GM23338 (cell line): ENCODE results near the gene ANKRD7. TPM values are rescaled to one million over a fixed set of nuclear protein-coding genes. Genes with fewer than 3 reads are reported as not detected.

Experiments
- ATAC-seq: fragments of 200-7000 bp; cut with Tn5 transposase; 3 replicates; pipeline ENCODE4 v1.9.1; 2020
- DNase-seq: peaks from one replicate; pipeline ENCODE4 v3.0.0-alpha.2; 2015; ENCODE audit warnings: low spot score
- H2AFZ ChIP-seq: fragments of 200-600 bp; sonication (generic); 2 replicates; pipeline ENCODE4 v1.8.0; 2016; ENCODE audit warnings: antibody characterized with exemption, mild to moderate bottlenecking, moderate library complexity
- H3F3A ChIP-seq: fragments of 200-600 bp; sonication (generic); replicated peaks from 2 replicates; pipeline ENCODE4 v1.8.0; 2017; ENCODE audit warnings: antibody characterized with exemption, mixed run types, low read depth
- H3K27ac ChIP-seq: fragments of 200-600 bp; sonication (generic); 2 replicates; pipeline ENCODE4 v1.6.1; 2016; ENCODE audit warnings: low read depth
- H3K27me3 ChIP-seq: fragments of 200-600 bp; sonication (generic); 2 replicates; pipeline ENCODE4 v1.8.0; 2016; ENCODE audit warnings: mild to moderate bottlenecking, mixed run types, moderate library complexity; ENCODE audit not compliant: insufficient read depth
- H3K36me3 ChIP-seq: fragments of 200-600 bp; sonication (generic); 2 replicates; pipeline ENCODE4 v1.8.0; 2016; ENCODE audit warnings: mild to moderate bottlenecking; ENCODE audit not compliant: insufficient read depth
- H3K4me1 ChIP-seq: fragments of 200-600 bp; sonication (generic); 2 replicates; pipeline ENCODE4 v1.8.0; 2016; ENCODE audit warnings: mild to moderate bottlenecking, moderate library complexity; ENCODE audit not compliant: insufficient read depth
- H3K4me2 ChIP-seq: fragments of 200-600 bp; sonication (generic); 2 replicates; pipeline ENCODE4 v1.7.1; 2017; ENCODE audit warnings: mixed run types
- H3K4me3 ChIP-seq: fragments of 200-600 bp; sonication (generic); 2 replicates; pipeline ENCODE4 v1.6.1; 2016; ENCODE audit warnings: mixed run types
- H3K79me2 ChIP-seq: fragments of 200-600 bp; sonication (generic); replicated peaks from 2 replicates; pipeline ENCODE4 v1.8.0; 2017; ENCODE audit warnings: mild to moderate bottlenecking; ENCODE audit not compliant: insufficient read depth
- H3K9me2 ChIP-seq: fragments of 200-600 bp; sonication (generic); 2 replicates; pipeline ENCODE4 v1.8.0; 2017; ENCODE audit not compliant: insufficient read depth
- H4K20me1 ChIP-seq: fragments of 200-600 bp; sonication (generic); replicated peaks from 2 replicates; pipeline ENCODE4 v1.8.0; 2017; ENCODE audit warnings: mild to moderate bottlenecking; ENCODE audit not compliant: insufficient read depth
- H3K27ac Mint-ChIP-seq: 2 replicates; pipeline ENCODE4 v1.8.0; 2020; ENCODE audit warnings: inconsistent platforms, mild to moderate bottlenecking, moderate library complexity, mixed read lengths
- H3K27me3 Mint-ChIP-seq: 3 replicates; pipeline ENCODE4 v1.8.0; 2022; ENCODE audit warnings: low read depth, mild to moderate bottlenecking, moderate library complexity, mixed read lengths, inconsistent platforms; ENCODE audit not compliant: insufficient read depth, poor library complexity
- H3K36me3 Mint-ChIP-seq: 3 replicates; pipeline ENCODE4 v1.8.0; 2021; ENCODE audit warnings: low read depth, mild to moderate bottlenecking, inconsistent platforms, moderate library complexity, mixed read lengths
- H3K4me1 Mint-ChIP-seq: 3 replicates; pipeline ENCODE4 v1.8.0; 2020; ENCODE audit warnings: mild to moderate bottlenecking, inconsistent platforms, mixed read lengths
- H3K4me3 Mint-ChIP-seq: 3 replicates; pipeline ENCODE4 v1.8.0; 2021; ENCODE audit warnings: moderate library complexity, mild to moderate bottlenecking, inconsistent platforms, mixed read lengths
- H3K9me3 Mint-ChIP-seq: 3 replicates; pipeline ENCODE4 v1.8.0; 2020; ENCODE audit warnings: moderate library complexity, mild to moderate bottlenecking, inconsistent platforms, mixed read lengths
- CREB1 ChIP-seq: fragments of 250-450 bp; sonication (Bioruptor Pico); IDR thresholded peaks from 2 replicates; pipeline ENCODE4 v1.5.0; 2020; ENCODE audit warnings: low read depth, mild to moderate bottlenecking, moderate library complexity
- CTCF ChIP-seq, 2 experiments: fragments of 200-600 bp in 1 of 2; sonication (generic) in 1 of 2; conservative IDR thresholded peaks; 2 replicates each; pipeline versions ENCODE4 v1.5.1 to v1.6.1; 2016 to 2017; ENCODE audit warnings: antibody characterized with exemption in 2 of 2, low read depth in 2 of 2, mild to moderate bottlenecking in 2 of 2, moderate library complexity in 1 of 2
- ETS1 ChIP-seq: IDR thresholded peaks from 2 replicates; pipeline ENCODE4 v1.6.1; 2016; ENCODE audit warnings: antibody characterized with exemption
- EZH2 ChIP-seq: fragments of 200-600 bp; sonication (generic); IDR thresholded peaks from one replicate; pipeline ENCODE4 v1.8.0; 2017; ENCODE audit warnings: antibody characterized with exemption, mild to moderate bottlenecking, low read depth; ENCODE audit not compliant: unreplicated experiment
- EZH2phosphoT487 ChIP-seq: fragments of 200-600 bp; sonication (generic); IDR thresholded peaks from one replicate; pipeline ENCODE4 v1.8.1; 2018; ENCODE audit warnings: antibody characterized with exemption; ENCODE audit not compliant: unreplicated experiment
- JUNB ChIP-seq: IDR thresholded peaks from one replicate; pipeline ENCODE4 v1.6.1; 2016; ENCODE audit warnings: antibody characterized with exemption; ENCODE audit not compliant: unreplicated experiment
- NANOG ChIP-seq: IDR thresholded peaks from 2 replicates; pipeline ENCODE4 v1.6.1; 2016; ENCODE audit warnings: antibody characterized with exemption, borderline replicate concordance
- POLR2AphosphoS5 ChIP-seq: IDR thresholded peaks from 2 replicates; pipeline ENCODE4 v1.6.1; 2016; ENCODE audit warnings: antibody characterized with exemption, low read depth
- REST ChIP-seq: IDR thresholded peaks from one replicate; pipeline ENCODE4 v1.6.1; 2018; ENCODE audit warnings: antibody characterized with exemption; ENCODE audit not compliant: unreplicated experiment
- STAT1 ChIP-seq: IDR thresholded peaks from one replicate; pipeline ENCODE4 v1.6.1; 2016; ENCODE audit warnings: antibody characterized with exemption; ENCODE audit not compliant: unreplicated experiment
- ZNF114 ChIP-seq: fragments of 250-450 bp; sonication (Bioruptor Pico); IDR thresholded peaks from 2 replicates; pipeline ENCODE4 v1.5.0; 2020; ENCODE audit warnings: mild to moderate bottlenecking, moderate library complexity
- ZNF331 ChIP-seq: fragments of 250-450 bp; sonication (Bioruptor Pico); IDR thresholded peaks from 2 replicates; pipeline ENCODE4 v1.5.0; 2020; ENCODE audit warnings: low read depth, mild to moderate bottlenecking, moderate library complexity
- ZNF462 ChIP-seq: fragments of 250-450 bp; sonication (Bioruptor Pico); IDR thresholded peaks from 2 replicates; pipeline ENCODE4 v1.5.0; 2020; ENCODE audit warnings: mild to moderate bottlenecking, moderate library complexity
- polyA plus RNA-seq: library from polyadenylated mRNA; unstranded; fragments of >200 nt; fragmentation: Nextera tagmentation; extraction: Ambion mirVana; gene quantifications from 2 replicates; pipeline ENCODE4 v1.2.1, GENCODE V29; 2016
- total RNA-seq: library from RNA; depleted of rRNA; stranded (reverse); fragments of >200 nt; shearing (Covaris generic); gene quantifications from 2 replicates; pipeline ENCODE4 v1.2.3, GENCODE V29; 2014

ANKRD7 gene
- total and polyA plus RNA-seq, 2 experiments from 2014 or later, result 1.6 to 2.1 TPM

- Histone ChIP-seq H3K4me1 (no peaks in the 10 kb centered on the region), H3K9me2 (no peaks in the 10 kb centered on the region), H3K27ac (no peak overlapping the region), H3K4me3 (no peak overlapping the region), H3K36me3 (no peaks in the 10 kb centered on the region), H2AFZ (peak overlapping the region; percentile 56; the same call in 1 of the 2 replicates), H4K20me1 (no peaks in the 10 kb centered on the region), H3K79me2 (no peaks in the 10 kb centered on the region), H3K27me3 (no peaks in the 10 kb centered on the region), H3K4me2 (no peak overlapping the region), H3F3A (no peaks in the 10 kb centered on the region)
- Mint-ChIP-seq H3K27ac (no peak overlapping the region), H3K27me3 (no peaks in the 10 kb centered on the region), H3K36me3 (no peaks in the 10 kb centered on the region), H3K9me3 (peaks cover 2% of the 10 kb centered on the region; the same call in 2 of the 3 replicates), H3K4me3 (no peak overlapping the region), H3K4me1 (peaks cover 9% of the 10 kb centered on the region; the same call in 2 of the 3 replicates)
- ATAC-seq, result peak; percentile 47; the same call in 2 of the 3 replicates
- no peak for DNase-seq
- no peak for TF ChIP-seq ZNF331
- no peak for TF ChIP-seq NANOG
- TF ChIP-seq JUNB, result no peak
- no peak for TF ChIP-seq POLR2AphosphoS5
- no peak for TF ChIP-seq ZNF114 (CRISPR knock-in tag)
- no peak for TF ChIP-seq EZH2phosphoT487
- no peak for TF ChIP-seq ETS1
- no peak for TF ChIP-seq CTCF (conservative IDR thresholded peaks at IDR 0.05; ENCODE audit: low read depth in 2 of 2)
- TF ChIP-seq CREB1 (CRISPR knock-in tag), result no peak
- TF ChIP-seq REST, result no peak
- TF ChIP-seq EZH2, result no peak
- TF ChIP-seq STAT1, result no peak
- TF ChIP-seq ZNF462 (CRISPR knock-in tag), result no peak
Observed at GRCh38 chr7:118245267-118246040, 20.9 kb downstream of the ANKRD7 start.
